SK-N-SH treated with all-trans-retinoic acid at 6 μM for 48 hours (cell line): ENCODE results near the gene SLC25A48.

ENCODE experiments used
- ARNTL ChIP-seq: fragments of 450-650 bp; formaldehyde crosslinking; IDR thresholded peaks from 2 replicates; pipeline ENCODE4 v1.5.0; 2020; ENCODE audit warnings: low read depth, mild to moderate bottlenecking, moderate library complexity, borderline replicate concordance
- CSDC2 ChIP-seq: fragments of 250-450 bp; sonication (Bioruptor Pico); IDR thresholded peaks from 2 replicates; pipeline ENCODE4 v1.5.0; 2020; ENCODE audit warnings: mild to moderate bottlenecking, moderate library complexity
- GLIS3 ChIP-seq: fragments of 250-450 bp; sonication (Bioruptor Pico); IDR thresholded peaks from 2 replicates; pipeline ENCODE4 v1.5.0; 2020; ENCODE audit warnings: mild to moderate bottlenecking, moderate library complexity
- ISL1 ChIP-seq: fragments of 250-450 bp; sonication (Bioruptor Pico); IDR thresholded peaks from 2 replicates; pipeline ENCODE4 v2.1.2; 2022; ENCODE audit warnings: mild to moderate bottlenecking, moderate library complexity
- OSR1 ChIP-seq: fragments of 250-450 bp; sonication (Bioruptor Pico); IDR thresholded peaks from 2 replicates; pipeline ENCODE4 v1.8.0; 2022; ENCODE audit warnings: moderate library complexity, mild to moderate bottlenecking, inconsistent platforms
- RARB ChIP-seq: fragments of 250-450 bp; sonication (Bioruptor Pico); IDR thresholded peaks from 2 replicates; pipeline ENCODE4 v1.8.0; 2021; ENCODE audit warnings: mild to moderate bottlenecking, moderate library complexity
- SNAI2 ChIP-seq: fragments of 250-450 bp; sonication (Bioruptor Pico); IDR thresholded peaks from 2 replicates; pipeline ENCODE4 v1.5.0; 2020; ENCODE audit warnings: mild to moderate bottlenecking, moderate library complexity
- ZFP3 ChIP-seq: fragments of 250-450 bp; sonication (Bioruptor Pico); IDR thresholded peaks from 2 replicates; pipeline ENCODE4 v1.5.0; 2020; ENCODE audit warnings: mild to moderate bottlenecking, moderate library complexity
- ZNF70 ChIP-seq: fragments of 450-650 bp; formaldehyde crosslinking; IDR thresholded peaks from 2 replicates; pipeline ENCODE4 v1.5.0; 2020; ENCODE audit warnings: mild to moderate bottlenecking, moderate library complexity
- TF ChIP-seq, protein P1 (sequence below): fragments of 250-450 bp; sonication (Bioruptor Pico); IDR thresholded peaks from 2 replicates; pipeline ENCODE4 v1.5.0; 2020; ENCODE audit warnings: mild to moderate bottlenecking, moderate library complexity

DNA sequence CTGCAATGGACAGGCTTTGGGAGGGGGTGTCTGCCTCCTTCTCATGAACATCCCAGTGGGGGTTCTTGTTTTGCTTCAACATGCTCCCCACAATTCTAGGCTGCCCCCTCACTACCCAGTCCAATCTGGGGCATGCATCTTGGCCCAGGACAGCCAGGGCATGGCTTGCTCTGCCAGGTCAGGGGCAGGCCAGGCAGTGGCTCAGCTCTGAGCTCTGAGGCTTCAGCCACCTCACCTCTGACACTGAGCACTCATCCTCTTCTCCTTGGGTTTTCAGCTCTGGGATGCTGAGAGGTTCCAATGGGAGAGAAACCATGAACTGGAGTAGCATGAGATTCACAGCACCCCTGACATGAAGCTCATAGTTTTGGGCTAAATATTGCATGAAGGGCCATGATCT is 11.8 kb downstream of the SLC25A48 start:
- TF ChIP-seq RARB (CRISPR knock-in tag) = no peak
- TF ChIP-seq OSR1 (CRISPR knock-in tag) = no peak
- no peak for TF ChIP-seq ZNF70 (CRISPR knock-in tag)
- TF ChIP-seq GLIS3 (CRISPR knock-in tag) = no peak
- no peak for TF ChIP-seq ZFP3 (CRISPR knock-in tag)
- no peak for TF ChIP-seq CSDC2 (CRISPR knock-in tag)
- TF ChIP-seq ARNTL = no peak
- TF ChIP-seq, protein P1, sequence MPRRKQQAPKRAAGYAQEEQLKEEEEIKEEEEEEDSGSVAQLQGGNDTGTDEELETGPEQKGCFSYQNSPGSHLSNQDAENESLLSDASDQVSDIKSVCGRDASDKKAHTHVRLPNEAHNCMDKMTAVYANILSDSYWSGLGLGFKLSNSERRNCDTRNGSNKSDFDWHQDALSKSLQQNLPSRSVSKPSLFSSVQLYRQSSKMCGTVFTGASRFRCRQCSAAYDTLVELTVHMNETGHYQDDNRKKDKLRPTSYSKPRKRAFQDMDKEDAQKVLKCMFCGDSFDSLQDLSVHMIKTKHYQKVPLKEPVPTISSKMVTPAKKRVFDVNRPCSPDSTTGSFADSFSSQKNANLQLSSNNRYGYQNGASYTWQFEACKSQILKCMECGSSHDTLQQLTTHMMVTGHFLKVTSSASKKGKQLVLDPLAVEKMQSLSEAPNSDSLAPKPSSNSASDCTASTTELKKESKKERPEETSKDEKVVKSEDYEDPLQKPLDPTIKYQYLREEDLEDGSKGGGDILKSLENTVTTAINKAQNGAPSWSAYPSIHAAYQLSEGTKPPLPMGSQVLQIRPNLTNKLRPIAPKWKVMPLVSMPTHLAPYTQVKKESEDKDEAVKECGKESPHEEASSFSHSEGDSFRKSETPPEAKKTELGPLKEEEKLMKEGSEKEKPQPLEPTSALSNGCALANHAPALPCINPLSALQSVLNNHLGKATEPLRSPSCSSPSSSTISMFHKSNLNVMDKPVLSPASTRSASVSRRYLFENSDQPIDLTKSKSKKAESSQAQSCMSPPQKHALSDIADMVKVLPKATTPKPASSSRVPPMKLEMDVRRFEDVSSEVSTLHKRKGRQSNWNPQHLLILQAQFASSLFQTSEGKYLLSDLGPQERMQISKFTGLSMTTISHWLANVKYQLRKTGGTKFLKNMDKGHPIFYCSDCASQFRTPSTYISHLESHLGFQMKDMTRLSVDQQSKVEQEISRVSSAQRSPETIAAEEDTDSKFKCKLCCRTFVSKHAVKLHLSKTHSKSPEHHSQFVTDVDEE = no peak
- no peak for TF ChIP-seq SNAI2
- no peak for TF ChIP-seq ISL1 (CRISPR knock-in tag)
